Prostate gland (tissue), 2 donors: ENCODE measurements around the gene MLLT1.

Source experiments
- CTCF ChIP-seq, 4 experiments: fragments of 200-600 bp in 2 of 4; fragments of 450-650 bp in 2 of 4; sonication (generic) in 2 of 4; IDR thresholded peaks; 1 replicate in 3 of 4; 2 replicates in 1 of 4; pipeline ENCODE4 v1.5.1; 2016 to 2019; ENCODE audit warnings: antibody characterized with exemption in 4 of 4, mild to moderate bottlenecking in 2 of 4, moderate library complexity in 2 of 4
- POLR2A ChIP-seq: fragments of 450-650 bp; IDR thresholded peaks from one replicate; pipeline ENCODE4 v1.6.1; 2016; ENCODE audit warnings: antibody characterized with exemption, mild to moderate bottlenecking
- POLR2AphosphoS5 ChIP-seq: sonication (generic); formaldehyde crosslinking; IDR thresholded peaks from one replicate; pipeline ENCODE4 v1.6.1; 2017; ENCODE audit warnings: antibody characterized with exemption

- TF ChIP-seq CTCF (IDR thresholded peaks at IDR 0.05) (no peak), POLR2A (no peak), POLR2AphosphoS5 (no peak)
Observed at GRCh38 chr19:6238256-6238642, 41.5 kb downstream of the MLLT1 start.
